SU-DHL-6 (cell line): ENCODE measurements around the gene PDE6D.

ENCODE experiments used
- EZH2phosphoT487 ChIP-seq: fragments of 200-600 bp; sonication (generic), shearing (Covaris generic); conservative IDR thresholded peaks from 2 replicates; pipeline ENCODE4 v1.6.1; 2018; ENCODE audit warnings: mild to moderate bottlenecking, antibody characterized with exemption, low read length, moderate library complexity, mixed read lengths
- TF ChIP-seq, protein P1 (sequence below): fragments of 200-600 bp; sonication (generic); IDR thresholded peaks from one replicate; pipeline ENCODE4 v1.5.1; 2017; ENCODE audit warnings: antibody characterized with exemption, mild to moderate bottlenecking, low read length, moderate library complexity; ENCODE audit not compliant: insufficient read depth, poor library complexity, severe bottlenecking

DNA sequence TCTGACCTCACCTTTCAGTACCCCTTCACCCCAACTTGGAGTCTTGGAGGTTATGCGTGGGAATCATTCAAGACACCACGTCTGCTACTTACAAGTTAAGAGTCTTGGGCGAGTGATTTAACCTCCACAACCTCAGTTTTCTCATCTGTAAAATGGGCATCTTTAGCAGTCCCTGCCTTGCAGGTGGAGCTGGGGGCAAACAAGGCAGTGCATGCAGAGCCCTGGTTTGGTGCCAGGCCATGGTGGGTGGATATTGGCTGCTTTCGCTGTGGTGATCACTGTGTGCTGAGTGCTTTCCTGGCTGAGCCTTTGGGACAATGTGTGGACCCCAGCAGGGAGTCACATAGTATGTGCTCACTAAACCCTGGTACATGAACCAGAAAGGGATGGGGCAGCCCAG lies 93.1 kb downstream of the PDE6D start:
- TF ChIP-seq, protein P1, sequence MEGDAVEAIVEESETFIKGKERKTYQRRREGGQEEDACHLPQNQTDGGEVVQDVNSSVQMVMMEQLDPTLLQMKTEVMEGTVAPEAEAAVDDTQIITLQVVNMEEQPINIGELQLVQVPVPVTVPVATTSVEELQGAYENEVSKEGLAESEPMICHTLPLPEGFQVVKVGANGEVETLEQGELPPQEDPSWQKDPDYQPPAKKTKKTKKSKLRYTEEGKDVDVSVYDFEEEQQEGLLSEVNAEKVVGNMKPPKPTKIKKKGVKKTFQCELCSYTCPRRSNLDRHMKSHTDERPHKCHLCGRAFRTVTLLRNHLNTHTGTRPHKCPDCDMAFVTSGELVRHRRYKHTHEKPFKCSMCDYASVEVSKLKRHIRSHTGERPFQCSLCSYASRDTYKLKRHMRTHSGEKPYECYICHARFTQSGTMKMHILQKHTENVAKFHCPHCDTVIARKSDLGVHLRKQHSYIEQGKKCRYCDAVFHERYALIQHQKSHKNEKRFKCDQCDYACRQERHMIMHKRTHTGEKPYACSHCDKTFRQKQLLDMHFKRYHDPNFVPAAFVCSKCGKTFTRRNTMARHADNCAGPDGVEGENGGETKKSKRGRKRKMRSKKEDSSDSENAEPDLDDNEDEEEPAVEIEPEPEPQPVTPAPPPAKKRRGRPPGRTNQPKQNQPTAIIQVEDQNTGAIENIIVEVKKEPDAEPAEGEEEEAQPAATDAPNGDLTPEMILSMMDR = no peak
- TF ChIP-seq EZH2phosphoT487 = no peak
